K562 (cell line): Measurements from ENCODE around the gene UGT1A3. TPM values are rescaled to one million over a fixed set of nuclear protein-coding genes. Genes with fewer than 3 reads are reported as not detected.

Source experiments
- L3MBTL2 ChIP-seq: fragments of 450-650 bp; IDR thresholded peaks from 2 replicates; pipeline ENCODE4 v1.6.1; 2016; ENCODE audit warnings: mild to moderate bottlenecking, moderate library complexity
- MGA ChIP-seq: fragments of 450-650 bp; IDR thresholded peaks from 2 replicates; pipeline ENCODE4 v1.6.1; 2016; ENCODE audit warnings: mild to moderate bottlenecking, moderate library complexity
- polyA plus RNA-seq, 8 experiments: library from polyadenylated mRNA; depleted of rRNA in 4 of 8; stranded (reverse) in 5 of 8; unstranded in 3 of 8; fragments of >200 nt; fragmentation: Nextera tagmentation in 2 of 8; fragmentation: Illumina TruSeq in 1 of 8; extraction: Ambion mirVana in 2 of 8; extraction: Trizol in 1 of 8; gene quantifications; 2 replicates each; pipeline versions ENCODE4 v1.2.1 to v1.2.3, GENCODE V29; 2011 to 2014; ENCODE audit warnings: inconsistent platforms in 1 of 8, missing spikeins in 1 of 8
- total RNA-seq, 7 experiments: library from RNA; depleted of rRNA in 6 of 7; stranded (reverse); fragments of >200 nt in 6 of 7; fragmentation: Illumina TruSeq in 2 of 7; extraction: Trizol in 2 of 7; gene quantifications; 2 replicates each; pipeline versions ENCODE4 v1.2.1 to v1.2.3, GENCODE V29; 2011 to 2021; ENCODE audit warnings: low replicate concordance in 1 of 7

The UGT1A3 gene
- total and polyA plus RNA-seq, 9 of the 15 experiments (the other 6 are each of a cell fraction or from before 2014, with no cell fraction given) = not detected

GRCh38 chr2:233754872-233755611 is 26.2 kb downstream of the UGT1A3 start (continued):
- peak; percentile 35; the same call in 1 of the 2 replicates for TF ChIP-seq MGA
- TF ChIP-seq L3MBTL2 = peak; percentile 35; the same call in 1 of the 2 replicates
- TF ChIP-seq, all 486 proteins: peak for 4
